Neural progenitor cell (in vitro differentiated cells): Measurements from ENCODE around the gene IL11RA. TPM values are rescaled to one million over a fixed set of nuclear protein-coding genes. Genes with fewer than 3 reads are reported as not detected.

Experiments
- DNase-seq: peaks from one replicate; pipeline ENCODE4 v3.0.0-alpha.2; 2016; ENCODE audit warnings: low spot score
- H2AFZ ChIP-seq: fragments of 200-600 bp; sonication (generic); replicated peaks from 2 replicates; pipeline ENCODE4 v1.6.1; 2016; ENCODE audit warnings: antibody characterized with exemption
- H3F3A ChIP-seq: fragments of 200-600 bp; sonication (generic); 2 replicates; pipeline ENCODE4 v1.6.1; 2016; ENCODE audit warnings: antibody characterized with exemption, low read depth
- H3K27ac ChIP-seq: fragments of 200-600 bp; sonication (generic); 2 replicates; pipeline ENCODE4 v1.5.1; 2016; ENCODE audit warnings: mild to moderate bottlenecking
- H3K27me3 ChIP-seq: fragments of 200-600 bp; sonication (generic); 2 replicates; pipeline ENCODE4 v1.6.1; 2016; ENCODE audit warnings: mild to moderate bottlenecking, moderate library complexity
- H3K36me3 ChIP-seq: fragments of 200-600 bp; sonication (generic); 2 replicates; pipeline ENCODE4 v1.5.1; 2016
- H3K4me1 ChIP-seq: fragments of 200-600 bp; sonication (generic); 2 replicates; pipeline ENCODE4 v1.6.1; 2016; ENCODE audit warnings: mixed run types
- H3K4me2 ChIP-seq: fragments of 200-600 bp; sonication (generic); 2 replicates; pipeline ENCODE4 v1.6.1; 2016
- H3K4me3 ChIP-seq: fragments of 200-600 bp; sonication (generic); 2 replicates; pipeline ENCODE4 v1.5.1; 2016
- H3K79me2 ChIP-seq: fragments of 200-600 bp; sonication (generic); 2 replicates; pipeline ENCODE4 v1.6.1; 2016; ENCODE audit warnings: low read depth
- H3K9ac ChIP-seq: fragments of 200-600 bp; sonication (generic); 2 replicates; pipeline ENCODE4 v1.6.1; 2016
- H3K9me3 ChIP-seq: fragments of 200-600 bp; sonication (generic); 2 replicates; pipeline ENCODE4 v1.5.1; 2016; ENCODE audit warnings: low read depth
- H4K20me1 ChIP-seq: fragments of 200-600 bp; sonication (generic); 2 replicates; pipeline ENCODE4 v1.6.1; 2016; ENCODE audit warnings: low read depth
- H3K27ac Mint-ChIP-seq: 3 replicates; pipeline ENCODE4 v1.8.0; 2021; ENCODE audit warnings: mixed read lengths
- H3K27me3 Mint-ChIP-seq: 2 replicates; pipeline ENCODE4 v1.8.0; 2022; ENCODE audit warnings: low read depth, mild to moderate bottlenecking, inconsistent platforms, moderate library complexity, mixed read lengths; ENCODE audit not compliant: insufficient read depth
- H3K36me3 Mint-ChIP-seq: 3 replicates; pipeline ENCODE4 v1.8.0; 2021; ENCODE audit warnings: mixed read lengths
- H3K4me1 Mint-ChIP-seq: 3 replicates; pipeline ENCODE4 v1.8.0; 2021; ENCODE audit warnings: mixed read lengths
- H3K4me3 Mint-ChIP-seq: 3 replicates; pipeline ENCODE4 v1.8.0; 2021; ENCODE audit warnings: mild to moderate bottlenecking, moderate library complexity, mixed read lengths
- H3K9me3 Mint-ChIP-seq: 3 replicates; pipeline ENCODE4 v1.8.0; 2020; ENCODE audit warnings: mixed read lengths
- CTCF ChIP-seq: fragments of 200-600 bp; sonication (generic); IDR thresholded peaks from 2 replicates; pipeline ENCODE4 v1.5.1; 2017; ENCODE audit warnings: antibody characterized with exemption, mild to moderate bottlenecking
- EZH2 ChIP-seq: fragments of 200-600 bp; sonication (generic); IDR thresholded peaks from 2 replicates; pipeline ENCODE4 v1.6.1; 2017; ENCODE audit warnings: antibody characterized with exemption, mild to moderate bottlenecking, moderate library complexity
- EZH2phosphoT487 ChIP-seq: fragments of 200-600 bp; sonication (generic); IDR thresholded peaks from 2 replicates; pipeline ENCODE4 v1.6.1; 2017; ENCODE audit warnings: antibody characterized with exemption
- total RNA-seq: library from RNA; depleted of rRNA; stranded (reverse); fragments of >200 nt; gene quantifications from 2 replicates; pipeline ENCODE4 v1.2.3, GENCODE V29; 2015; ENCODE audit warnings: low replicate concordance

IL11RA gene
- total RNA-seq, 1 donor from 2014 or later, result 12.7 TPM

- H3K9me3 Mint-ChIP-seq, result no peaks in the 10 kb centered on the region
- no peak overlapping the region for H3K4me3 Mint-ChIP-seq
- Histone ChIP-seq H3K4me3 (no peak overlapping the region), H3K27ac (no peak overlapping the region), H3K9me3 (no peaks in the 10 kb centered on the region), H3K36me3 (no peaks in the 10 kb centered on the region), H3K79me2 (peaks cover 17% of the 10 kb centered on the region), H3K4me2 (no peak overlapping the region), H3F3A (peaks cover 16% of the 10 kb centered on the region), H3K4me1 (peaks cover 4% of the 10 kb centered on the region), H2AFZ (no peak overlapping the region), H3K27me3 (no peaks in the 10 kb centered on the region), H4K20me1 (peaks cover 14% of the 10 kb centered on the region), H3K9ac (no peak overlapping the region)
- H3K27ac Mint-ChIP-seq, result no peak overlapping the region
- peaks cover 5% of the 10 kb centered on the region for H3K36me3 Mint-ChIP-seq
- TF ChIP-seq CTCF (no peak), EZH2phosphoT487 (no peak), EZH2 (no peak)
- H3K27me3 Mint-ChIP-seq, result peaks cover 8% of the 10 kb centered on the region
- DNase-seq, result no peak
- peaks cover 10% of the 10 kb centered on the region for H3K4me1 Mint-ChIP-seq
Observed at GRCh38 chr9:34663303-34663605, 11.3 kb downstream of the IL11RA start.

- peaks cover 10% of the 10 kb centered on the region for H3K4me1 Mint-ChIP-seq
- peak; percentile 86 for DNase-seq
- Histone ChIP-seq H3K27ac (no peak overlapping the region), H4K20me1 (peaks cover 14% of the 10 kb centered on the region), H3K4me1 (peaks cover 4% of the 10 kb centered on the region), H3K79me2 (peaks cover 17% of the 10 kb centered on the region), H3K36me3 (no peaks in the 10 kb centered on the region), H3K4me3 (peak overlapping the region; percentile 67), H3F3A (peaks cover 16% of the 10 kb centered on the region), H3K4me2 (peak overlapping the region; percentile 89), H2AFZ (peak overlapping the region; percentile 77), H3K27me3 (no peaks in the 10 kb centered on the region), H3K9ac (no peak overlapping the region), H3K9me3 (no peaks in the 10 kb centered on the region)
- TF ChIP-seq CTCF (peak; percentile 92), EZH2phosphoT487 (no peak), EZH2 (peak; percentile 10)
- H3K27me3 Mint-ChIP-seq, result peaks cover 8% of the 10 kb centered on the region
- H3K4me3 Mint-ChIP-seq, result peak overlapping the region; percentile 93
- H3K27ac Mint-ChIP-seq, result peak overlapping the region; percentile 93
- peaks cover 15% of the 10 kb centered on the region for H3K36me3 Mint-ChIP-seq
- peaks cover 4% of the 10 kb centered on the region for H3K9me3 Mint-ChIP-seq
Observed at GRCh38 chr9:34664281-34665066, 12.5 kb downstream of the IL11RA start.

- peaks cover 4% of the 10 kb centered on the region for H3K9me3 Mint-ChIP-seq
- no peak for TF ChIP-seq EZH2phosphoT487
- TF ChIP-seq EZH2, result peak; percentile 40
- peak overlapping the region; percentile 77 for H2AFZ ChIP-seq
- H3K4me1 Mint-ChIP-seq, result peaks cover 10% of the 10 kb centered on the region
- H3K4me1 ChIP-seq, result peaks cover 4% of the 10 kb centered on the region
- peak overlapping the region; percentile 89 for H3K4me2 ChIP-seq
- H3K9ac ChIP-seq, result no peak overlapping the region
- no peak overlapping the region for H3K27ac Mint-ChIP-seq
- peaks cover 16% of the 10 kb centered on the region for H3F3A ChIP-seq
- no peaks in the 10 kb centered on the region for H3K36me3 ChIP-seq
- H3K36me3 Mint-ChIP-seq, result peaks cover 19% of the 10 kb centered on the region
- H3K27ac ChIP-seq, result no peak overlapping the region
- H3K27me3 Mint-ChIP-seq, result peaks cover 8% of the 10 kb centered on the region
- no peak for DNase-seq
- peaks cover 14% of the 10 kb centered on the region for H4K20me1 ChIP-seq
- no peaks in the 10 kb centered on the region for H3K27me3 ChIP-seq
- no peaks in the 10 kb centered on the region for H3K9me3 ChIP-seq
- peaks cover 17% of the 10 kb centered on the region for H3K79me2 ChIP-seq
- peak overlapping the region; percentile 93 for H3K4me3 Mint-ChIP-seq
- peak overlapping the region; percentile 67 for H3K4me3 ChIP-seq
Observed at GRCh38 chr9:34665067-34665380, 13.0 kb downstream of the IL11RA start.
